OCI-LY1 (cell line): ENCODE data around the gene PPT2.

Experiments
- H2AFZ ChIP-seq: fragments of 200-600 bp; sonication (generic), shearing (Covaris generic); 2 replicates; pipeline ENCODE4 v1.6.0; 2014; ENCODE audit warnings: antibody characterized with exemption, mild to moderate bottlenecking, low read length
- H3F3A ChIP-seq: fragments of 200-600 bp; sonication (generic), shearing (Covaris generic); 2 replicates; pipeline ENCODE4 v1.6.0; 2014; ENCODE audit warnings: mild to moderate bottlenecking, antibody characterized with exemption, low read length, moderate library complexity; ENCODE audit not compliant: insufficient read depth
- H3K27ac ChIP-seq: fragments of 200-600 bp; sonication (generic); 2 replicates; pipeline ENCODE4 v1.5.1; 2014; ENCODE audit warnings: low read length, mixed run types, mild to moderate bottlenecking, low read depth; ENCODE audit not compliant: poor library complexity, severe bottlenecking
- H3K27me3 ChIP-seq: fragments of 200-600 bp; sonication (generic); 2 replicates; pipeline ENCODE4 v1.6.0; 2014; ENCODE audit warnings: antibody characterized with exemption, mild to moderate bottlenecking, low read length, moderate library complexity; ENCODE audit not compliant: insufficient read depth
- H3K36me3 ChIP-seq: fragments of 200-600 bp; sonication (generic); 2 replicates; pipeline ENCODE4 v1.6.1; 2014; ENCODE audit warnings: mild to moderate bottlenecking, antibody characterized with exemption, low read length, moderate library complexity, mixed read lengths; ENCODE audit not compliant: insufficient read depth
- H3K4me1 ChIP-seq: fragments of 200-600 bp; sonication (generic); 2 replicates; pipeline ENCODE4 v1.5.1; 2014; ENCODE audit warnings: mild to moderate bottlenecking, low read length, moderate library complexity; ENCODE audit not compliant: insufficient read depth, severe bottlenecking
- H3K4me2 ChIP-seq: fragments of 200-600 bp; sonication (generic), shearing (Covaris generic); 2 replicates; pipeline ENCODE4 v1.6.1; 2014; ENCODE audit warnings: low read length
- H3K4me3 ChIP-seq: fragments of 200-600 bp; sonication (generic); 2 replicates; pipeline ENCODE4 v1.5.1; 2014; ENCODE audit warnings: low read length, low read depth, mild to moderate bottlenecking, mixed read lengths; ENCODE audit not compliant: poor library complexity, severe bottlenecking
- H3K79me2 ChIP-seq: fragments of 200-600 bp; shearing (Covaris generic); 2 replicates; pipeline ENCODE4 v1.6.1; 2016; ENCODE audit warnings: mixed run types, low read length, mixed read lengths; ENCODE audit not compliant: insufficient read depth
- H3K9ac ChIP-seq: fragments of 200-600 bp; sonication (generic), shearing (Covaris generic); 2 replicates; pipeline ENCODE4 v1.6.1; 2014; ENCODE audit warnings: mild to moderate bottlenecking, low read length, mixed read lengths
- H3K9me2 ChIP-seq: fragments of 200-600 bp; sonication (generic), shearing (Covaris generic); 2 replicates; pipeline ENCODE4 v1.6.1; 2014; ENCODE audit warnings: low read depth, mild to moderate bottlenecking, low read length, mixed read lengths
- H3K9me3 ChIP-seq: fragments of 200-600 bp; shearing (Covaris generic); 2 replicates; pipeline ENCODE4 v1.6.1; 2014; ENCODE audit warnings: low read length, mixed read lengths
- H4K20me1 ChIP-seq: fragments of 200-600 bp; sonication (generic), shearing (Covaris generic); 2 replicates; pipeline ENCODE4 v1.6.0; 2016; ENCODE audit warnings: mild to moderate bottlenecking, low read length; ENCODE audit not compliant: insufficient read depth
- EZH2 ChIP-seq: fragments of 200-600 bp; sonication (generic), shearing (Covaris generic); IDR thresholded peaks from 2 replicates; pipeline ENCODE4 v1.8.0; 2017; ENCODE audit warnings: borderline replicate concordance, mixed run types, mild to moderate bottlenecking, antibody characterized with exemption, low read length, moderate library complexity, mixed read lengths
- TF ChIP-seq, protein P1 (sequence below): fragments of 200-600 bp; sonication (generic), shearing (Covaris generic); IDR thresholded peaks from 2 replicates; pipeline ENCODE4 v1.5.1; 2017; ENCODE audit warnings: mild to moderate bottlenecking, antibody characterized with exemption, low read length, moderate library complexity, mixed read lengths

Gene PPT2

DNA sequence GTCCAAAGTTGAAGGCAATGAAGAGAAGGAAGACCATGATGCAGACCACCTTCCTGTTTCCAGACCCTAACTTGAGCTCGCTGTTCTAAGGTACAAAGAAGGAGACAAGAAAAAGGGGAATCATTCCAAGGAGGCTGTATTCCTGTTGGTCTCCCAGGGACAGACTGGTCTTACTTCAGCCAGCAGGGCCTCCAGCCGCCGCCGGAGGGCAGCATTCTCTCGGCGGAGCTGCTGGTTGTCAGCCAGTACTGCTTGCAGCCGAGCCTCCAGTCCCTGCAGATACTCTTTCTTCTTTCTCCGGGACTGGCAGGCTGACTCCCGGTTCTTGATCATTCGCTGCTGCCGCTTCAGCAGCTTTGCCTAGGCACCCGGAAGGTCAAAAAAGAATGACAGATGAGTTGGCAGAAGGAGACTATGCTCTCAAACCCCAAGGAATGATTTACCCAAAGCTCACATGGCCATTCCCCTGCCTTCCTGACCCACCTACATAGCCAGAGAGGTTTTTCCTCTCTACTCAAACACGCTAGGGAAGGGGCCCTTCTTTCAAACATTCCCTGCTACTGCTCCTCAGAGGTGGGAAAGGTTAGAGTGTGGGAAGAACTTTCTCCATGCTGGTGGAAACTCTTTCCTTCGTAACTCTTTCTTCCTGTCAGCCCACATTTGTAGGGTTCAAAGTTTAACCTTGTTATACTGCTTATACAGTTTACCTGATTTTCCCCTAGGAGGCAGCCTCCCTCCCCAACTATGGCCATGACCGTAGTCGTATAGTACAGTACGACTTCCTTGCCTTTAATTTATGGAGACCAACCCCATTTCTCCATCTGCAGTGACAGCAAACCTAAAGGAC, 34.9 kb upstream of the PPT2 start:
- Histone ChIP-seq H3K27me3 (no peaks in the 10 kb centered on the region), H3K9ac (no peak overlapping the region), H3K27ac (peak overlapping the region; percentile 31), H3K4me3 (no peak overlapping the region), H4K20me1 (no peaks in the 10 kb centered on the region), H3K36me3 (peaks cover 78% of the 10 kb centered on the region), H3K4me2 (no peak overlapping the region), H3K79me2 (no peaks in the 10 kb centered on the region), H3F3A (no peaks in the 10 kb centered on the region), H2AFZ (no peak overlapping the region), H3K9me3 (no peaks in the 10 kb centered on the region), H3K4me1 (no peaks in the 10 kb centered on the region), H3K9me2 (no peaks in the 10 kb centered on the region)
- TF ChIP-seq EZH2: no peak
- TF ChIP-seq, protein P1, sequence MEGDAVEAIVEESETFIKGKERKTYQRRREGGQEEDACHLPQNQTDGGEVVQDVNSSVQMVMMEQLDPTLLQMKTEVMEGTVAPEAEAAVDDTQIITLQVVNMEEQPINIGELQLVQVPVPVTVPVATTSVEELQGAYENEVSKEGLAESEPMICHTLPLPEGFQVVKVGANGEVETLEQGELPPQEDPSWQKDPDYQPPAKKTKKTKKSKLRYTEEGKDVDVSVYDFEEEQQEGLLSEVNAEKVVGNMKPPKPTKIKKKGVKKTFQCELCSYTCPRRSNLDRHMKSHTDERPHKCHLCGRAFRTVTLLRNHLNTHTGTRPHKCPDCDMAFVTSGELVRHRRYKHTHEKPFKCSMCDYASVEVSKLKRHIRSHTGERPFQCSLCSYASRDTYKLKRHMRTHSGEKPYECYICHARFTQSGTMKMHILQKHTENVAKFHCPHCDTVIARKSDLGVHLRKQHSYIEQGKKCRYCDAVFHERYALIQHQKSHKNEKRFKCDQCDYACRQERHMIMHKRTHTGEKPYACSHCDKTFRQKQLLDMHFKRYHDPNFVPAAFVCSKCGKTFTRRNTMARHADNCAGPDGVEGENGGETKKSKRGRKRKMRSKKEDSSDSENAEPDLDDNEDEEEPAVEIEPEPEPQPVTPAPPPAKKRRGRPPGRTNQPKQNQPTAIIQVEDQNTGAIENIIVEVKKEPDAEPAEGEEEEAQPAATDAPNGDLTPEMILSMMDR: peak; percentile 86

DNA sequence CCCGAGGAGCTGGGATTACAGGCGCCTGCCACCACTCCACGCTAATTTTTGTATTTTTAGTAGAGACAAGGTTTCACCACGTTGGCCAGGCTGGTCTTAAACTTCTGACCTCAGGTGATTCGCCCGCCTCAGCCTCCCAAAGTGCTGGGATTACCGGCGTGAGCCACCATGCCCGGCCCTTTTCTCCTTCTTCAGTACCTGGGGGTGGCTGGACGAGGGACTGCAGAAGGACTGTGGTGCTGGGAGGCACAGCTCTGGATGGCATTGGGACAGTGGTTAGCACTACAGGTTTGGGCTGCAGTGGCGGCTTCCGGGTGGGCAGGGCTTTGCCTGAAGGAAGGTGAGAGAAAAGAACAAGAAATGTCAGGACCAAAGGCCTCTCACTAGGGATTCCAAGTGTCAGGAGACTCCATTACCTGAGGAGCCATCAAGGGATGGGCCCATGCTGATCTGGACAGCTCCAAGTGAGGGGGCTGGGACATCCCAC, 33.3 kb upstream of the PPT2 start:
- Histone ChIP-seq H3K9ac (no peak overlapping the region), H3K9me3 (no peaks in the 10 kb centered on the region), H3K4me1 (no peaks in the 10 kb centered on the region), H4K20me1 (no peaks in the 10 kb centered on the region), H3K27ac (no peak overlapping the region), H3K79me2 (no peaks in the 10 kb centered on the region), H3K4me3 (no peak overlapping the region), H3K27me3 (no peaks in the 10 kb centered on the region), H3K4me2 (no peak overlapping the region), H3K9me2 (no peaks in the 10 kb centered on the region), H3F3A (no peaks in the 10 kb centered on the region), H2AFZ (no peak overlapping the region), H3K36me3 (peaks cover 84% of the 10 kb centered on the region)
- TF ChIP-seq, protein P1: no peak
- TF ChIP-seq EZH2: no peak

DNA sequence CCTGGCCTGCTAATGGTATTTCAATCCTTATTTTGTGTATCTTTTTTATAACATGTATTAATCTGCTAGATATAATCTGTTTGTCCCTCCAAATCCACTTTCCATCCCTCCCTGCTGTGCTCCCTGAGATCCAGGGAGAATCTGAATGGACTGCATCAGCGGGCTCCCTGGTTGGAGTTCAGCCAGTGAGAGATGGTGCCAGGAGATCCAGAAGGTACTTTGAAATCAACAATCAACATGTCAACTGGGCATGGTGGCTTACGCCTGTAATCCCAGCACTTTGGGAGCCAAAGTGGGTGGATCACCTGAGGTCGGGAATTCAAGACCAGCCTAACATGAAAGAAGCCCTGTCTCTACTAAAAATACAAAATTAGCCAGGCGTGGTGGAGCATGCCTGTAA, 30.3 kb upstream of the PPT2 start:
- Histone ChIP-seq H3K9me3 (no peaks in the 10 kb centered on the region), H3K9me2 (no peaks in the 10 kb centered on the region), H3K79me2 (no peaks in the 10 kb centered on the region), H4K20me1 (no peaks in the 10 kb centered on the region), H3F3A (no peaks in the 10 kb centered on the region), H2AFZ (no peak overlapping the region), H3K4me2 (no peak overlapping the region), H3K36me3 (peaks cover 63% of the 10 kb centered on the region), H3K4me1 (peaks cover 16% of the 10 kb centered on the region), H3K4me3 (no peak overlapping the region), H3K27me3 (no peaks in the 10 kb centered on the region), H3K9ac (no peak overlapping the region), H3K27ac (no peak overlapping the region)
- no peak for TF ChIP-seq EZH2
- TF ChIP-seq, protein P1: no peak
